HEK293 (cell line): Measurements from ENCODE around the gene SPAAR.
"Not testable (repeated sequence)": the region's sequence is repeated elsewhere in the genome, so short reads cannot be mapped to it uniquely, and the experiment has no call there.

Source experiments
- CTCF ChIA-PET: fragments of 350-600 bp; formaldehyde crosslinking; extraction: SDS; loops from one replicate; lab custom pipeline; 2021; ENCODE audit warnings: antibody characterized with exemption; lab: Yijun Ruan, JAX
- POLR2A ChIA-PET: fragments of 300-600 bp; formaldehyde crosslinking; extraction: SDS; loops from one replicate; lab custom pipeline; 2020; ENCODE audit warnings: antibody characterized with exemption, inconsistent platforms; lab: Yijun Ruan, JAX
- H3K27ac ChIP-seq: fragments of 200-500 bp; sonication (Bioruptor generic); 2 replicates; pipeline ENCODE4 v1.5.1; 2014; ENCODE audit warnings: low read depth, low read length, control low read depth, inconsistent platforms; ENCODE audit errors: extremely low read depth
- H3K36me3 ChIP-seq, 2 experiments: fragments of 200-500 bp in 1 of 2; sonication (Bioruptor generic) in 1 of 2; 1 replicate in 1 of 2; 2 replicates in 1 of 2; pipeline ENCODE4 v1.5.1; 2014 to 2017; ENCODE audit warnings: inconsistent platforms in 2 of 2, low read length in 2 of 2; ENCODE audit not compliant: control insufficient read depth in 2 of 2, insufficient read depth in 1 of 2
- H3K4me1 ChIP-seq: fragments of 200-500 bp; sonication (Bioruptor generic); 2 replicates; pipeline ENCODE4 v1.5.1; 2014; ENCODE audit warnings: mild to moderate bottlenecking, low read length, inconsistent platforms; ENCODE audit not compliant: control insufficient read depth, insufficient read depth
- H3K4me3 ChIP-seq: 2 replicates; pipeline ENCODE4 v1.5.1; 2011; ENCODE audit warnings: low read depth, mild to moderate bottlenecking, control low read depth, low read length, moderate library complexity
- H3K9me3 ChIP-seq: fragments of 200-500 bp; sonication (Bioruptor generic); 2 replicates; pipeline ENCODE4 v1.5.1; 2014; ENCODE audit warnings: low read depth, low read length, inconsistent platforms; ENCODE audit not compliant: control insufficient read depth, insufficient read depth
- SCRT1 ChIP-seq: fragments of 450-650 bp; formaldehyde crosslinking; IDR thresholded peaks from 2 replicates; pipeline ENCODE4 v1.5.1; 2016; ENCODE audit warnings: missing biosample characterization, missing genetic modification characterization, borderline replicate concordance
- WT1 ChIP-seq: fragments of 450-650 bp; formaldehyde crosslinking; IDR thresholded peaks from 2 replicates; pipeline ENCODE4 v1.5.1; 2016; ENCODE audit warnings: missing biosample characterization, missing genetic modification characterization
- ZBTB44 ChIP-seq: fragments of 450-650 bp; IDR thresholded peaks from 2 replicates; pipeline ENCODE4 v1.5.1; 2018; ENCODE audit warnings: missing biosample characterization, mild to moderate bottlenecking, missing genetic modification characterization
- ZNF112 ChIP-seq: fragments of 450-650 bp; formaldehyde crosslinking; IDR thresholded peaks from 2 replicates; pipeline ENCODE4 v1.5.0; 2017; ENCODE audit warnings: missing biosample characterization, missing genetic modification characterization
- ZNF121 ChIP-seq: fragments of 450-650 bp; formaldehyde crosslinking; IDR thresholded peaks from 2 replicates; pipeline ENCODE4 v1.5.1; 2016; ENCODE audit warnings: missing biosample characterization, missing genetic modification characterization
- ZNF155 ChIP-seq: fragments of 450-650 bp; formaldehyde crosslinking; IDR thresholded peaks from 2 replicates; pipeline ENCODE4 v1.5.1; 2016; ENCODE audit warnings: missing biosample characterization, missing genetic modification characterization
- ZNF19 ChIP-seq: fragments of 450-650 bp; formaldehyde crosslinking; IDR thresholded peaks from 2 replicates; pipeline ENCODE4; 2016; ENCODE audit warnings: missing biosample characterization, missing genetic modification characterization, low read depth
- ZNF324 ChIP-seq: fragments of 450-650 bp; formaldehyde crosslinking; IDR thresholded peaks from 2 replicates; pipeline ENCODE4 v1.5.1; 2016; ENCODE audit warnings: missing biosample characterization, missing genetic modification characterization
- ZNF596 ChIP-seq: fragments of 450-650 bp; IDR thresholded peaks from 2 replicates; pipeline ENCODE4 v1.5.0; 2018; ENCODE audit warnings: missing biosample characterization, mild to moderate bottlenecking, missing genetic modification characterization, moderate library complexity
- ZNF600 ChIP-seq: fragments of 450-650 bp; formaldehyde crosslinking; IDR thresholded peaks from 2 replicates; pipeline ENCODE4 v1.5.1; 2016; ENCODE audit warnings: missing biosample characterization, missing genetic modification characterization
- ZNF776 ChIP-seq: fragments of 450-650 bp; formaldehyde crosslinking; IDR thresholded peaks from 2 replicates; pipeline ENCODE4 v1.5.0; 2017; ENCODE audit warnings: missing biosample characterization, missing genetic modification characterization, borderline replicate concordance
- ZNF837 ChIP-seq: fragments of 450-650 bp; formaldehyde crosslinking; IDR thresholded peaks from 2 replicates; pipeline ENCODE4 v1.5.1; 2016; ENCODE audit warnings: missing biosample characterization, missing genetic modification characterization
- TF ChIP-seq, protein P1 (sequence below): fragments of 450-650 bp; formaldehyde crosslinking; optimal IDR thresholded peaks from 2 replicates; pipeline ENCODE3; 2016; ENCODE audit warnings: missing biosample characterization, mild to moderate bottlenecking, missing genetic modification characterization
- TF ChIP-seq, protein P2 (sequence below): fragments of 450-650 bp; formaldehyde crosslinking; IDR thresholded peaks from 2 replicates; pipeline ENCODE4 v1.5.1; 2016; ENCODE audit warnings: missing biosample characterization, missing genetic modification characterization
- TF ChIP-seq, protein P3 (sequence below): fragments of 450-650 bp; formaldehyde crosslinking; IDR thresholded peaks from 2 replicates; pipeline ENCODE4 v1.5.1; 2016; ENCODE audit warnings: missing biosample characterization, missing genetic modification characterization
- TF ChIP-seq, protein P4 (sequence below): fragments of 450-650 bp; formaldehyde crosslinking; IDR thresholded peaks from 2 replicates; pipeline ENCODE4 v1.5.1; 2016; ENCODE audit warnings: missing biosample characterization, missing genetic modification characterization

Gene SPAAR

DNA sequence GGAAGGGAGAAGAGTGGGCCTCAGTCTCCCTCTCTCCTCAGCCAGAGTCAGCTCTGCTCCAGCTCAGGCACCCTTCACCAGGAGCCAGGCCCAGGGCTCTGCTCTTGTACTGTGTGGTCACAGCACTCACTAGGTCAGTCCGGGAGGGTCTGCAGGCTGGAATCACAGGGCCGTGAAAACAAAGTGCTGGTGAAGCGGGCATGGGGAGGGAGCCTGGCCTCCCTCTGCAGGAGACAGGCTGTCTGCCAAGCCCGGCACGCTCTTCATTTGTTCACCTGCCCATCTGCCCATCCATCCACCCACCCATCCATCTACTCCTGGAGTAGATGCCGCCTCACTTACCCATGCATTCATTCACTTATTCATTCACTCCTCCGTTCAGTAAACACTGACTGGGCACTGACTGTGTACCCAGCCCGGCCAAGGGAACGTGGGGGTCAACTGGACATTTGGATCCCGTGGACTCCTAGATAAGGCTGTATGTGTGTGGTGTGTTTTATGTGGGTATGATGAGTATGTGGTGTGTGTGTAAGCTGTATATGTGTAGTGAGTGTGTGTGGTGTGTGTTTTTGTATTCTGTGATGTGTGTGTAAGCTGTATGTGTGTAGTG lies 3.6 kb downstream of the SPAAR start (continued):
- TF ChIP-seq ZBTB44 (no peak), ZNF776 (tag by site-specific recombination) (no peak), ZNF112 (tag by site-specific recombination) (no peak)

GRCh38 chr9:35913429-35913828 lies 4.1 kb downstream of the SPAAR start:
- H3K4me3 ChIP-seq, H3K9me3 ChIP-seq, H3K27ac ChIP-seq, POLR2A ChIA-PET, H3K4me1 ChIP-seq, H3K36me3 ChIP-seq: not testable (repeated sequence)
- CTCF ChIA-PET = interaction anchor here (1.6 to 1.7 kb wide), 2 partner anchors 10 to 123 kb away, joined by 5 to 11 read pairs; no protein-coding TSS in a partner anchor

- Histone ChIP-seq H3K36me3 (no peaks in the 10 kb centered on the region), H3K27ac (no peak overlapping the region), H3K4me1 (no peaks in the 10 kb centered on the region), H3K9me3 (no peaks in the 10 kb centered on the region), H3K4me3 (no peak overlapping the region)
- TF ChIP-seq, protein P1, sequence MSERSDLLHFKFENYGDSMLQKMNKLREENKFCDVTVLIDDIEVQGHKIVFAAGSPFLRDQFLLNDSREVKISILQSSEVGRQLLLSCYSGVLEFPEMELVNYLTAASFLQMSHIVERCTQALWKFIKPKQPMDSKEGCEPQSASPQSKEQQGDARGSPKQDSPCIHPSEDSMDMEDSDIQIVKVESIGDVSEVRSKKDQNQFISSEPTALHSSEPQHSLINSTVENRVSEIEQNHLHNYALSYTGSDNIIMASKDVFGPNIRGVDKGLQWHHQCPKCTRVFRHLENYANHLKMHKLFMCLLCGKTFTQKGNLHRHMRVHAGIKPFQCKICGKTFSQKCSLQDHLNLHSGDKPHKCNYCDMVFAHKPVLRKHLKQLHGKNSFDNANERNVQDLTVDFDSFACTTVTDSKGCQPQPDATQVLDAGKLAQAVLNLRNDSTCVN (tag by site-specific recombination) = no peak
- TF ChIP-seq ZNF121 (tag by site-specific recombination) (no peak), ZNF324 (no peak), SCRT1 (tag by site-specific recombination) (no peak), ZNF837 (no peak), ZNF596 (tag by site-specific recombination) (no peak), ZNF600 (no peak), ZNF155 (tag by site-specific recombination) (no peak), ZNF19 (tag by site-specific recombination) (no peak), WT1 (tag by site-specific recombination) (no peak)
- TF ChIP-seq, protein P2, sequence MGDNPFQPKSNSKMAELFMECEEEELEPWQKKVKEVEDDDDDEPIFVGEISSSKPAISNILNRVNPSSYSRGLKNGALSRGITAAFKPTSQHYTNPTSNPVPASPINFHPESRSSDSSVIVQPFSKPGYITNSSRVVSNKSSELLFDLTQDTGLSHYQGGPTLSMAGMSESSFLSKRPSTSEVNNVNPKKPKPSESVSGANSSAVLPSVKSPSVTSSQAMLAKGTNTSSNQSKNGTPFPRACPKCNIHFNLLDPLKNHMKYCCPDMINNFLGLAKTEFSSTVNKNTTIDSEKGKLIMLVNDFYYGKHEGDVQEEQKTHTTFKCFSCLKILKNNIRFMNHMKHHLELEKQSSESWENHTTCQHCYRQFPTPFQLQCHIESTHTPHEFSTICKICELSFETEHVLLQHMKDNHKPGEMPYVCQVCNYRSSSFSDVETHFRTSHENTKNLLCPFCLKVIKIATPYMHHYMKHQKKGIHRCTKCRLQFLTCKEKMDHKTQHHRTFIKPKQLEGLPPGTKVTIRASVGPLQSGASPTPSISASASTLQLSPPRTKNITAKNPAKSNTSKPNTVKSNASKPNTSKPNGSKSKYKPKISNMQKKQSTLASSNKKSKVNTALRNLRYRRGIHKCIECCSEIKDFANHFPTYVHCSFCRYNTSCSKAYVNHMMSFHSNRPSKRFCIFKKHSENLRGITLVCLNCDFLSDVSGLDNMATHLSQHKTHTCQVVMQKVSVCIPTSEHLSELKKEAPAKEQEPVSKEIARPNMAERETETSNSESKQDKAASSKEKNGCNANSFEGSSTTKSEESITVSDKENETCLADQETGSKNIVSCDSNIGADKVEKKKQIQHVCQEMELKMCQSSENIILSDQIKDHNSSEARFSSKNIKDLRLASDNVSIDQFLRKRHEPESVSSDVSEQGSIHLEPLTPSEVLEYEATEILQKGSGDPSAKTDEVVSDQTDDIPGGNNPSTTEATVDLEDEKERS (tag by site-specific recombination) = no peak
- TF ChIP-seq, protein P3, sequence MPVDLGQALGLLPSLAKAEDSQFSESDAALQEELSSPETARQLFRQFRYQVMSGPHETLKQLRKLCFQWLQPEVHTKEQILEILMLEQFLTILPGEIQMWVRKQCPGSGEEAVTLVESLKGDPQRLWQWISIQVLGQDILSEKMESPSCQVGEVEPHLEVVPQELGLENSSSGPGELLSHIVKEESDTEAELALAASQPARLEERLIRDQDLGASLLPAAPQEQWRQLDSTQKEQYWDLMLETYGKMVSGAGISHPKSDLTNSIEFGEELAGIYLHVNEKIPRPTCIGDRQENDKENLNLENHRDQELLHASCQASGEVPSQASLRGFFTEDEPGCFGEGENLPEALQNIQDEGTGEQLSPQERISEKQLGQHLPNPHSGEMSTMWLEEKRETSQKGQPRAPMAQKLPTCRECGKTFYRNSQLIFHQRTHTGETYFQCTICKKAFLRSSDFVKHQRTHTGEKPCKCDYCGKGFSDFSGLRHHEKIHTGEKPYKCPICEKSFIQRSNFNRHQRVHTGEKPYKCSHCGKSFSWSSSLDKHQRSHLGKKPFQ (tag by site-specific recombination) = no peak
- TF ChIP-seq, protein P4, sequence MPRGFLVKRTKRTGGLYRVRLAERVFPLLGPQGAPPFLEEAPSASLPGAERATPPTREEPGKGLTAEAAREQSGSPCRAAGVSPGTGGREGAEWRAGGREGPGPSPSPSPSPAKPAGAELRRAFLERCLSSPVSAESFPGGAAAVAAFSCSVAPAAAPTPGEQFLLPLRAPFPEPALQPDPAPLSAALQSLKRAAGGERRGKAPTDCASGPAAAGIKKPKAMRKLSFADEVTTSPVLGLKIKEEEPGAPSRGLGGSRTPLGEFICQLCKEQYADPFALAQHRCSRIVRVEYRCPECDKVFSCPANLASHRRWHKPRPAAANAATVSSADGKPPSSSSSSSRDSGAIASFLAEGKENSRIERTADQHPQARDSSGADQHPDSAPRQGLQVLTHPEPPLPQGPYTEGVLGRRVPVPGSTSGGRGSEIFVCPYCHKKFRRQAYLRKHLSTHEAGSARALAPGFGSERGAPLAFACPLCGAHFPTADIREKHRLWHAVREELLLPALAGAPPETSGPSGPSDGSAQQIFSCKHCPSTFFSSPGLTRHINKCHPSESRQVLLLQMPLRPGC = no peak
- CTCF ChIA-PET = interaction anchor here (0.7 to 1.6 kb wide), 2 partner anchors 11 to 36 kb away, joined by 3 to 11 read pairs; no protein-coding TSS in a partner anchor
- POLR2A ChIA-PET = no interaction called here
Observed at GRCh38 chr9:35914301-35914807, 5.1 kb downstream of the SPAAR start.
